ENCODE measurements around the gene SLC9C2.

DNA sequence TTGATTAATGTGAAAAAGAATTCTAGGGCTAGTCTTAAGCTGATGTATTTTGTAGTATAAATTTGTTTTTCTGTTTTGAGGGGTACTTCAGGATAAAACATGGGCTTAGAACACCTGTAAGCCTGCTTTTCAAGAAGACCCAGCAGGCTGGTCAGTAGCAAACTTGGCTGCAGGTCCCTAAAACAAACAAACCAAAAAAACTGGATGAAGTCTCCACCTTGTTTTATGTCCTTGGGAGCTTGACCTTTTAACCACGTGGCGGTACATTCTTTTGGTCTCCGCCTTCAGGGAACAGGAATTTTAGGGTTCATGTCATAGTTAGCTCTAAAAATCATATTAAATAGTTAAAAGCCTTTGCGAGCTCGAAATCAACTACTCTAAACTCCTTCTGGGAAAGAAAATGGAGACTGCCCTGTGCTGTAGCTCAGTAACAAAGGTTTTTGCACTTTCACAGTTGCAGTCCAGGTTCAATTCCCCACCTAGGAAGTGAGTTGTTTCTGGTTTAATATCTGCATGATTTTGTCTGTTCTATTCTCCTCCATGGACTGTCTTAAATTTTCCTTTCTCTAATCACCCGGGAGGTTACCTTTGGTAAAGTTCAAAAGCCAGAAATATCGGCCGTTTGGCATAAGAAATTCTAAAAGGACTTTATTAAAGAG is 107.1 kb downstream of the SLC9C2 start:
- TF ChIP-seq, protein P1, sequence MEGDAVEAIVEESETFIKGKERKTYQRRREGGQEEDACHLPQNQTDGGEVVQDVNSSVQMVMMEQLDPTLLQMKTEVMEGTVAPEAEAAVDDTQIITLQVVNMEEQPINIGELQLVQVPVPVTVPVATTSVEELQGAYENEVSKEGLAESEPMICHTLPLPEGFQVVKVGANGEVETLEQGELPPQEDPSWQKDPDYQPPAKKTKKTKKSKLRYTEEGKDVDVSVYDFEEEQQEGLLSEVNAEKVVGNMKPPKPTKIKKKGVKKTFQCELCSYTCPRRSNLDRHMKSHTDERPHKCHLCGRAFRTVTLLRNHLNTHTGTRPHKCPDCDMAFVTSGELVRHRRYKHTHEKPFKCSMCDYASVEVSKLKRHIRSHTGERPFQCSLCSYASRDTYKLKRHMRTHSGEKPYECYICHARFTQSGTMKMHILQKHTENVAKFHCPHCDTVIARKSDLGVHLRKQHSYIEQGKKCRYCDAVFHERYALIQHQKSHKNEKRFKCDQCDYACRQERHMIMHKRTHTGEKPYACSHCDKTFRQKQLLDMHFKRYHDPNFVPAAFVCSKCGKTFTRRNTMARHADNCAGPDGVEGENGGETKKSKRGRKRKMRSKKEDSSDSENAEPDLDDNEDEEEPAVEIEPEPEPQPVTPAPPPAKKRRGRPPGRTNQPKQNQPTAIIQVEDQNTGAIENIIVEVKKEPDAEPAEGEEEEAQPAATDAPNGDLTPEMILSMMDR (IDR thresholded peaks at IDR 0.05 in 4 of 5, conservative IDR thresholded peaks at IDR 0.05 in 1 of 5), result no peak
- TF ChIP-seq POLR2A (IDR thresholded peaks at IDR 0.05), result no peak
